Measurements from ENCODE around the gene EMX2.

DNA sequence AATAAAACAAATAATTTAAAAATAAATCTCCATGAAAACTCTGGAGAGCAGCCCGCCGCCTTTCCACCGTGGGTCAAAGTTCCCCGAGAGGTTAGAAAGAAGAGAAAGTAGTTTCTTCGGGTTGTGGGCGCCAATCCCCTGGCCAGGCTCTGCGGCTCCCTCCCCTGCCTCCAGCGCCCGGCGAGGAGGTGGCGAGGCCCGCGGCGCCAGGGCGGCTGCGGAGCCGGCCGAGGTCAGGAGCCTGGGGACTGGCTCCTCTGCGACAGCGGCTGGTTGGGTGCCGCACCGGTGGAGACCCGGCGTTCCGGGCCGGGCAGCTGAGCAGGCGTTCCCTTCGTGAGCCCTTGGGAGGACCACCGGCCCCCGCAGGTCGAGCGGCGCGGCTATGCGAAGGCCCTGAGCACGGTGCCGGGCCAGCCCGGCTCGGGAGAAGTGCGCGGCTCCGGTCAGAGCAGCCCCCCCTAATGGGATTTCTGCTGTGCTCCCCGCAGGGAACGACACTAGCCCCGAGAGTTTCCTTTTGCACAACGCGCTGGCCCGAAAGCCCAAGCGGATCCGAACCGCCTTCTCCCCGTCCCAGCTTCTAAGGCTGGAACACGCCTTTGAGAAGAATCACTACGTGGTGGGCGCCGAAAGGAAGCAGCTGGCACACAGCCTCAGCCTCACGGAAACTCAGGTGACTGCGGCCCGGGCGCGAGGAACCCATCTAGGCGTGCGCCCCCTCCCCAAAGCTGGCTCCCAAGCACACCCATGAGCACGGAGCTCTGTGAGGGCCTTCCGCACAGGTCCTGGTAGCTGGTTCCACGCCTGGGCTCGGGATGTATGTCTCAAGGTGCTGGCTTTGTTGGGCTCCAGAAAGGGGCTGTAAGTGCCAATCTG lies 2.8 kb downstream of the EMX2 start:
- no peak for TF ChIP-seq CTCF (IDR thresholded peaks at IDR 0.05; ENCODE audit: low read length)
- no peak for TF ChIP-seq EZH2 (IDR thresholded peaks at IDR 0.05; ENCODE audit: borderline replicate concordance, low read length)

All from OCI-LY1 (cell line).